GM12892 (cell line): ENCODE data around the gene CDX1.

Experiments used
- POLR2A ChIP-seq: IDR thresholded peaks from 2 replicates; pipeline ENCODE4 v1.6.1; 2011; ENCODE audit warnings: low read depth, low read length, control low read depth
- POLR2AphosphoS5 ChIP-seq: IDR thresholded peaks from 2 replicates; pipeline ENCODE4 v1.6.1; 2011; ENCODE audit warnings: low read depth, low read length, control low read depth

GRCh38 chr5:150162142-150162513 is 4.5 kb upstream of the CDX1 start:
- TF ChIP-seq POLR2AphosphoS5 (no peak), POLR2A (no peak)
